Stomach (tissue), 4 donors: ENCODE results near the gene ELP4.

Experiments used
- EP300 ChIP-seq: sonication (generic); formaldehyde crosslinking; IDR thresholded peaks from one replicate; pipeline ENCODE4 v1.6.1; 2017; ENCODE audit warnings: antibody characterized with exemption
- POLR2A ChIP-seq, 4 donors: fragments of 450-650 bp; IDR thresholded peaks; one replicate each; pipeline ENCODE4 v1.6.1; 2016; ENCODE audit warnings: antibody characterized with exemption in 4 of 4, control low read depth in 2 of 4, mild to moderate bottlenecking in 1 of 4, moderate library complexity in 1 of 4
- POLR2AphosphoS5 ChIP-seq, 3 donors: sonication (generic); formaldehyde crosslinking; IDR thresholded peaks; one replicate each; pipeline ENCODE4 v1.6.1; 2016; ENCODE audit warnings: antibody characterized with exemption in 3 of 3
- TF ChIP-seq, protein P1 (sequence below), 7 experiments: fragments of 450-650 bp in 4 of 7; fragments of 200-600 bp in 3 of 7; sonication (generic) in 3 of 7; IDR thresholded peaks; one replicate each; pipeline ENCODE4 v1.5.1; 2016 to 2019; ENCODE audit warnings: antibody characterized with exemption in 7 of 7, control low read depth in 2 of 7, mild to moderate bottlenecking in 1 of 7

DNA sequence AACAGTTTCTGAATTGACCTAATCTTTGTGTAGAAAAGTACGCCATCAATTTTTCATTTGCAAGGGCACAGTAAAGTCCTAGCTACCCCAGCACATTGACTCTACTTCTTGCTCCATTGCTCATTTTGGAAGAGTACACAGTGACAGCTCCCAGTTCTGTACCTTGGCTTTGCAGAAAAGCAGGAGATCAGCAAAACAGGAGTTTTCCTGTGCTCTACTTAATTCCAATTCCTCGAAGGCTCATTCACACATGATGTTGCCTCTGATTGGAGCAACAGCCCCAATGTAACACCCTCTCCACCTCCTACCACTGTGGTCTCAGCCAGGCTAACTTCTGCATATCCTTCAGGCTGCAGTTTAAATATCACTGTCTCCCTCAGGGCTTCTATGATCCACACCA lies 182.9 kb downstream of the ELP4 start:
- TF ChIP-seq, protein P1, sequence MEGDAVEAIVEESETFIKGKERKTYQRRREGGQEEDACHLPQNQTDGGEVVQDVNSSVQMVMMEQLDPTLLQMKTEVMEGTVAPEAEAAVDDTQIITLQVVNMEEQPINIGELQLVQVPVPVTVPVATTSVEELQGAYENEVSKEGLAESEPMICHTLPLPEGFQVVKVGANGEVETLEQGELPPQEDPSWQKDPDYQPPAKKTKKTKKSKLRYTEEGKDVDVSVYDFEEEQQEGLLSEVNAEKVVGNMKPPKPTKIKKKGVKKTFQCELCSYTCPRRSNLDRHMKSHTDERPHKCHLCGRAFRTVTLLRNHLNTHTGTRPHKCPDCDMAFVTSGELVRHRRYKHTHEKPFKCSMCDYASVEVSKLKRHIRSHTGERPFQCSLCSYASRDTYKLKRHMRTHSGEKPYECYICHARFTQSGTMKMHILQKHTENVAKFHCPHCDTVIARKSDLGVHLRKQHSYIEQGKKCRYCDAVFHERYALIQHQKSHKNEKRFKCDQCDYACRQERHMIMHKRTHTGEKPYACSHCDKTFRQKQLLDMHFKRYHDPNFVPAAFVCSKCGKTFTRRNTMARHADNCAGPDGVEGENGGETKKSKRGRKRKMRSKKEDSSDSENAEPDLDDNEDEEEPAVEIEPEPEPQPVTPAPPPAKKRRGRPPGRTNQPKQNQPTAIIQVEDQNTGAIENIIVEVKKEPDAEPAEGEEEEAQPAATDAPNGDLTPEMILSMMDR (IDR thresholded peaks at IDR 0.05): no peak
- TF ChIP-seq POLR2A (IDR thresholded peaks at IDR 0.05): no peak
- no peak for TF ChIP-seq EP300
- no peak for TF ChIP-seq POLR2AphosphoS5 (IDR thresholded peaks at IDR 0.05)
